ENCODE measurements around the gene MAJIN.

Gene MAJIN

GRCh38 chr11:64990222-64990923 lies 18.5 kb upstream of the MAJIN start:
- no peak overlapping the region for H3K27ac ChIP-seq (ENCODE audit: extremely low read depth, low read depth, low read length)

GRCh38 chr11:64989416-64989815 lies 17.5 kb upstream of the MAJIN start:
- H3K9me3 ChIP-seq (ENCODE audit: control insufficient read depth, insufficient read depth, low read depth, low read length): no peaks in the 10 kb centered on the region
- no peaks in the 10 kb centered on the region for H3K4me1 ChIP-seq (ENCODE audit: control insufficient read depth, insufficient read depth, low read length)
- H3K4me3 ChIP-seq (ENCODE audit: low read depth, low read length): no peak overlapping the region
- H3K27ac ChIP-seq (ENCODE audit: extremely low read depth, low read depth, low read length): no peak overlapping the region
- H3K36me3 ChIP-seq (ENCODE audit: control insufficient read depth in 2 of 2, insufficient read depth in 1 of 2, low read length in 2 of 2): no peaks in the 10 kb centered on the region
- POLR2A ChIA-PET: no interaction called here
- CTCF ChIA-PET: interaction anchor here (0.7 kb wide), 1 partner anchor 122 kb away, joined by 3 read pairs; no protein-coding TSS in a partner anchor
- no peak for TF ChIP-seq ZNF350 (tag by site-specific recombination; IDR thresholded peaks at IDR 0.05)
- TF ChIP-seq ZNF416 (tag by site-specific recombination; IDR thresholded peaks at IDR 0.05): no peak
- TF ChIP-seq ZNF37A (tag by site-specific recombination; IDR thresholded peaks at IDR 0.05): no peak
- TF ChIP-seq ZNF660 (tag by site-specific recombination; IDR thresholded peaks at IDR 0.05): no peak
- TF ChIP-seq ZNF623 (tag by site-specific recombination; IDR thresholded peaks at IDR 0.05): no peak
- TF ChIP-seq ZNF558 (tag by site-specific recombination; IDR thresholded peaks at IDR 0.05): no peak
- no peak for TF ChIP-seq RBAK (tag by site-specific recombination; IDR thresholded peaks at IDR 0.05)
- TF ChIP-seq ZNF529 (tag by site-specific recombination; IDR thresholded peaks at IDR 0.05; ENCODE audit: insufficient replicate concordance): no peak
- no peak for TF ChIP-seq ZNF362 (tag by site-specific recombination; IDR thresholded peaks at IDR 0.05)
- TF ChIP-seq ZNF138 (tag by site-specific recombination; IDR thresholded peaks at IDR 0.05; ENCODE audit: borderline replicate concordance): no peak
- TF ChIP-seq ZNF239 (tag by site-specific recombination; IDR thresholded peaks at IDR 0.05): no peak
- no peak for TF ChIP-seq INSM2 (tag by site-specific recombination; IDR thresholded peaks at IDR 0.05)
- TF ChIP-seq REPIN1 (tag by site-specific recombination; IDR thresholded peaks at IDR 0.05; ENCODE audit: low read depth): no peak

More at GRCh38 chr11:64990222-64990923, 18.5 kb upstream of the MAJIN start:
- TF ChIP-seq MYNN (tag by site-specific recombination; IDR thresholded peaks at IDR 0.05; ENCODE audit: borderline replicate concordance) (no peak), ZBTB11 (tag by site-specific recombination; conservative IDR thresholded peaks at IDR 0.05; ENCODE audit: low read depth) (no peak), ZSCAN4 (tag by site-specific recombination; IDR thresholded peaks at IDR 0.05) (no peak), KLF10 (tag by site-specific recombination; IDR thresholded peaks at IDR 0.05) (no peak), ZBTB6 (tag by site-specific recombination; IDR thresholded peaks at IDR 0.05) (0 out of 2 replicates have a peak, but pooled peaks have one; percentile 39)
- H3K4me1 ChIP-seq (ENCODE audit: control insufficient read depth, insufficient read depth, low read length): no peaks in the 10 kb centered on the region
- CTCF ChIA-PET: no interaction called here
- H3K9me3 ChIP-seq (ENCODE audit: control insufficient read depth, insufficient read depth, low read depth, low read length): no peaks in the 10 kb centered on the region
- no peaks in the 10 kb centered on the region for H3K36me3 ChIP-seq (ENCODE audit: control insufficient read depth in 2 of 2, insufficient read depth in 1 of 2, low read length in 2 of 2)
- no peak overlapping the region for H3K4me3 ChIP-seq (ENCODE audit: low read depth, low read length)
- POLR2A ChIA-PET: no interaction called here

All from HEK293 (cell line).